Hepatocyte (in vitro differentiated cells): ENCODE results near the gene SEMA5A. TPM values are rescaled to one million over a fixed set of nuclear protein-coding genes. Genes with fewer than 3 reads are reported as not detected.

Experiments used
- DNase-seq: peaks from one replicate; pipeline ENCODE4 v3.0.0-alpha.2; 2016; ENCODE audit warnings: low spot score
- H2AFZ ChIP-seq: fragments of 200-600 bp; sonication (generic); 2 replicates; pipeline ENCODE4 v1.6.0; 2016; ENCODE audit warnings: antibody characterized with exemption, mild to moderate bottlenecking
- H3K27ac ChIP-seq: fragments of 200-600 bp; sonication (generic); 2 replicates; pipeline ENCODE4 v1.5.1; 2016; ENCODE audit warnings: mild to moderate bottlenecking
- H3K27me3 ChIP-seq: fragments of 200-600 bp; sonication (generic); 2 replicates; pipeline ENCODE4 v1.6.1; 2016
- H3K36me3 ChIP-seq: fragments of 200-600 bp; sonication (generic); replicated peaks from 2 replicates; pipeline ENCODE4 v1.5.1; 2016; ENCODE audit warnings: low read depth; ENCODE audit not compliant: insufficient read depth
- H3K4me1 ChIP-seq: fragments of 200-600 bp; sonication (generic); 2 replicates; pipeline ENCODE4 v1.5.1; 2016; ENCODE audit warnings: mild to moderate bottlenecking, moderate library complexity; ENCODE audit not compliant: insufficient read depth
- H3K4me2 ChIP-seq: fragments of 200-600 bp; sonication (generic); 2 replicates; pipeline ENCODE4 v1.6.0; 2016
- H3K4me3 ChIP-seq: fragments of 200-600 bp; sonication (generic); 2 replicates; pipeline ENCODE4 v1.5.1; 2016; ENCODE audit warnings: mild to moderate bottlenecking
- H3K79me2 ChIP-seq: fragments of 200-600 bp; sonication (generic); 2 replicates; pipeline ENCODE4 v1.6.0; 2017; ENCODE audit warnings: mild to moderate bottlenecking
- H3K9me2 ChIP-seq: fragments of 200-600 bp; sonication (generic); replicated peaks from 2 replicates; pipeline ENCODE4 v1.6.0; 2017; ENCODE audit warnings: mild to moderate bottlenecking; ENCODE audit not compliant: insufficient read depth
- H3K9me3 ChIP-seq: fragments of 200-600 bp; sonication (generic); 2 replicates; pipeline ENCODE4 v1.5.1; 2016; ENCODE audit warnings: low read depth, mild to moderate bottlenecking
- H4K20me1 ChIP-seq: fragments of 200-600 bp; sonication (generic); 2 replicates; pipeline ENCODE4 v1.6.0; 2016; ENCODE audit warnings: mild to moderate bottlenecking; ENCODE audit not compliant: insufficient read depth, poor library complexity, severe bottlenecking
- CTCF ChIP-seq: fragments of 200-600 bp; sonication (generic); IDR thresholded peaks from 2 replicates; pipeline ENCODE4 v1.5.1; 2016; ENCODE audit warnings: antibody characterized with exemption, mild to moderate bottlenecking; ENCODE audit not compliant: poor library complexity
- EZH2 ChIP-seq: fragments of 200-600 bp; sonication (generic); IDR thresholded peaks from 2 replicates; pipeline ENCODE4 v1.6.1; 2016; ENCODE audit warnings: antibody characterized with exemption, mild to moderate bottlenecking, borderline replicate concordance
- EZH2phosphoT487 ChIP-seq: fragments of 200-600 bp; sonication (generic); IDR thresholded peaks from one replicate; pipeline ENCODE4 v1.6.1; 2018; ENCODE audit warnings: antibody characterized with exemption, mild to moderate bottlenecking, low read depth, moderate library complexity; ENCODE audit not compliant: unreplicated experiment, severe bottlenecking
- WGBS: methylation state at CpG from one replicate; pipeline ENCODE4 v1.1.6; 2016; ENCODE audit warnings: low lambda C conversion rate; ENCODE audit errors: missing lambda C conversion rate; 5-methylcytosine and 5-hydroxymethylcytosine counted together
- polyA plus RNA-seq: library from polyadenylated mRNA; unstranded; fragments of >200 nt; fragmentation: Nextera tagmentation; extraction: Ambion mirVana; gene quantifications from 2 replicates; pipeline ENCODE4 v1.2.1, GENCODE V29; 2016
- total RNA-seq: library from RNA; depleted of rRNA; stranded (reverse); fragments of >200 nt; gene quantifications from 2 replicates; pipeline ENCODE4 v1.2.3, GENCODE V29; 2014

The SEMA5A gene
- total and polyA plus RNA-seq, 2 experiments from 2014 or later = 10.7 to 21.7 TPM

DNA sequence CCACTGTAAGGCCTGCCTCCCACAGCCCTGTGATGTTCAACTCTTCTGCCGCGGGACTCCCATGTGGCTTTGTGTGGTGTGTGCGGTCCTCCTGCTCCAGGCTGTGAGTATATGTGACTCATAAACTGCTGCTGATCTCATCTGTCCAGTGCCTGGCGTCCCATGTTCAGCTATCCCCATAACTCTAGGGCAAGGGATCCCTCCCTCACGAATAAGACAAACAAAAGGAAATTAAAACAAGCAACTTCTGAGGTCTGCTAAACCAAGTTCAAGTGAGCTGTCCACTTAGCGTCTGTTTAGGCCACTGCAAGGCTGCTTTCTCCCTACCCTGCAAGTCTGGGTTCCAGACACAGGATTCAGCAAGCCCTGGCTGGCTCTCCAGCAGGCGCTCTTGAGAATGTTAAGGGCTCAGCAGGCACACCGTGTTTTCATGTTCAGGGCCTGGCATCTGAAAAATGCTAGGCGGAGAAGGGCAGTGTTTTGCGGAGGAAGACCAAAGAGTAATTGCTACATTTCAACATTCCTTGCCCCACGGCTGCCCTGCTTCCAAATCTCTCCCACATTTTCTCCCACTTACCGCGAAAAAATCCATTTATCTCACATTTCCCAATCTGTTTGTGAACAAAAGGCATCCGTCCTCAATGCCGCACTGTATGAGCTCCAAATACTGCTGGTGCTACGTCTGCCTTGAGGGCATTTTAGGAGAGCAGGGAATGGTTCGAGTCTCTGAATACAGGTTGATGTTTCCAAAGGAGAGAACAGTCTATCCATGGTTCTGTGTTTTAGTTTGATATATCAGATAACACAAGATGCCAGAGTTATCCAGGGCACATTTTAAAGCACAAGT is 280.2 kb downstream of the SEMA5A start:
- no peak overlapping the region for H2AFZ ChIP-seq
- H3K27me3 ChIP-seq = no peaks in the 10 kb centered on the region
- no peaks in the 10 kb centered on the region for H4K20me1 ChIP-seq
- no peak overlapping the region for H3K4me3 ChIP-seq
- H3K79me2 ChIP-seq = no peaks in the 10 kb centered on the region
- H3K9me2 ChIP-seq = no peaks in the 10 kb centered on the region
- TF ChIP-seq EZH2phosphoT487 (no peak), CTCF (no peak), EZH2 (no peak)
- H3K36me3 ChIP-seq = no peaks in the 10 kb centered on the region
- peak overlapping the region; percentile 53 for H3K4me2 ChIP-seq
- peak; percentile 53 for DNase-seq
- peak overlapping the region; percentile 46 for H3K27ac ChIP-seq
- peaks cover 4% of the 10 kb centered on the region for H3K4me1 ChIP-seq
- H3K9me3 ChIP-seq = no peaks in the 10 kb centered on the region
- WGBS = 42% methylated on average over 17 of the region's 17 CpGs

DNA sequence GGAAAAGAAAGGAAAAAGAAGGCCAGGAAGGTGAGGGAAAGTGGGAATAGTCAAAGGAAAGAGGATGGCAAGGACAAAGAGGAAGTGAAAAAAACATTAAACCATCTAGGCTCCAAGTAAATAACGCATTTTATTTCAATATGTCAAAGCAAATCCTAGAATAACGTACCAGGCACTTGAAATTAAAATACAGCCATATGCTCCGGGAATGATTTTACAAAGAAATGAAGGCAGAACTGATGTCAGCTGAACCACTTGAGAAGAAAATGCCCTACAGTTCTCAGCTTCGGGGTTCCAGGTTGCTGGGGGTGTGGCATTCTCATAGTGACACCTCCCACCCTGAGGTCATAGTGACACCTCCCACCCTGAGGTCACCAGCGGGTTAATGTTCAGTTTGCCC is 281.6 kb downstream of the SEMA5A start:
- no peaks in the 10 kb centered on the region for H3K9me2 ChIP-seq
- H3K4me2 ChIP-seq = no peak overlapping the region
- no peaks in the 10 kb centered on the region for H3K79me2 ChIP-seq
- H3K36me3 ChIP-seq = no peaks in the 10 kb centered on the region
- no peaks in the 10 kb centered on the region for H3K9me3 ChIP-seq
- 91% methylated on average over 5 of the region's 5 CpGs for WGBS
- peaks cover 4% of the 10 kb centered on the region for H3K4me1 ChIP-seq
- no peak overlapping the region for H3K4me3 ChIP-seq
- TF ChIP-seq CTCF (no peak), EZH2 (no peak), EZH2phosphoT487 (no peak)
- H4K20me1 ChIP-seq = no peaks in the 10 kb centered on the region
- DNase-seq = no peak
- H3K27me3 ChIP-seq = no peaks in the 10 kb centered on the region
- no peak overlapping the region for H2AFZ ChIP-seq
- H3K27ac ChIP-seq = peak overlapping the region; percentile 46

GRCh38 chr5:9263656-9264055 is 282.2 kb downstream of the SEMA5A start:
- Histone ChIP-seq H3K79me2 (no peaks in the 10 kb centered on the region), H3K9me2 (no peaks in the 10 kb centered on the region), H2AFZ (no peak overlapping the region), H3K27ac (no peak overlapping the region), H3K4me3 (no peak overlapping the region), H3K36me3 (no peaks in the 10 kb centered on the region), H4K20me1 (no peaks in the 10 kb centered on the region), H3K4me2 (no peak overlapping the region), H3K27me3 (no peaks in the 10 kb centered on the region), H3K4me1 (peaks cover 4% of the 10 kb centered on the region), H3K9me3 (no peaks in the 10 kb centered on the region)
- no peak for TF ChIP-seq CTCF
- no peak for TF ChIP-seq EZH2phosphoT487
- no peak for TF ChIP-seq EZH2
- 86% methylated on average over 2 of the region's 2 CpGs for WGBS
- DNase-seq = no peak
